MCF 10A (cell line): ENCODE data around the gene MEP1B. TPM values are rescaled to one million over a fixed set of nuclear protein-coding genes. Genes with fewer than 3 reads are reported as not detected.

Experiments
- BruUV-seq: library from RNA; stranded (reverse); fragments of 400-500 nt; replicated peaks from 2 replicates; lab custom pipeline; 2021; lab: Mats Ljungman, UMichigan
- CTCF ChIA-PET: fragments of 300-600 bp; sonication (Branson Sonifier 250); formaldehyde crosslinking; extraction: SDS; loops from one replicate; lab custom pipeline; 2021; ENCODE audit warnings: antibody characterized with exemption, inconsistent platforms; lab: Yijun Ruan, JAX
- POLR2A ChIA-PET: fragments of 300-600, 350-650 bp; sonication (Branson Sonifier 250); formaldehyde crosslinking; extraction: SDS; loops from one replicate; lab custom pipeline; 2020; ENCODE audit warnings: antibody characterized with exemption, inconsistent platforms; lab: Yijun Ruan, JAX
- DNase-seq: peaks from one replicate; pipeline ENCODE4 v3.0.0-alpha.2; 2018; ENCODE audit not compliant: unreplicated experiment
- H3K27ac Mint-ChIP-seq: one replicate; pipeline ENCODE4 v1.8.0; 2022; ENCODE audit warnings: mild to moderate bottlenecking, low read depth, mixed read lengths; ENCODE audit not compliant: unreplicated experiment
- H3K27me3 Mint-ChIP-seq: one replicate; pipeline ENCODE4 v1.8.0; 2022; ENCODE audit warnings: mixed read lengths; ENCODE audit not compliant: insufficient read depth, unreplicated experiment
- H3K36me3 Mint-ChIP-seq: one replicate; pipeline ENCODE4 v1.8.0; 2022; ENCODE audit warnings: mild to moderate bottlenecking, moderate library complexity, mixed read lengths; ENCODE audit not compliant: insufficient read depth, unreplicated experiment
- H3K4me1 Mint-ChIP-seq: one replicate; pipeline ENCODE4 v1.8.0; 2022; ENCODE audit warnings: mixed read lengths; ENCODE audit not compliant: insufficient read depth, unreplicated experiment
- H3K4me3 Mint-ChIP-seq: one replicate; pipeline ENCODE4 v1.8.0; 2022; ENCODE audit warnings: mild to moderate bottlenecking, moderate library complexity, mixed read lengths; ENCODE audit not compliant: unreplicated experiment
- H3K9me3 Mint-ChIP-seq: one replicate; pipeline ENCODE4 v1.8.0; 2022; ENCODE audit warnings: mixed read lengths; ENCODE audit not compliant: unreplicated experiment
- CTCF ChIP-seq: fragments of 200-600 bp; IDR thresholded peaks from one replicate; pipeline ENCODE4 v1.8.0; 2022; ENCODE audit warnings: antibody characterized with exemption, mild to moderate bottlenecking; ENCODE audit not compliant: unreplicated experiment
- intact Hi-C: fragments of 100-400 bp; cut with micrococcal nuclease; formaldehyde crosslinking; loops from 2 replicates; pipeline ENCODE4 v1.14.1; 2022
- total RNA-seq: library from RNA; stranded (reverse); gene quantifications from 2 replicates; pipeline ENCODE4 v1.2.3, GENCODE V29; 2022

Gene MEP1B
- total RNA-seq, 1 experiment from 2014 or later, result not detected

GRCh38 chr18:32249147-32249929, 59.5 kb downstream of the MEP1B start:
- Mint-ChIP-seq H3K36me3 (no peaks in the 10 kb centered on the region), H3K27ac (no peak overlapping the region), H3K4me3 (no peak overlapping the region), H3K4me1 (no peaks in the 10 kb centered on the region), H3K27me3 (no peaks in the 10 kb centered on the region), H3K9me3 (no peaks in the 10 kb centered on the region)
- no peak for DNase-seq
- POLR2A ChIA-PET, result no interaction called here
- CTCF ChIA-PET, result interaction anchor here (1.0 to 1.4 kb wide), 2 partner anchors 23 to 221 kb away, joined by 3 to 4 read pairs; partner anchors contain the start of gene GAREM1
- no peak for TF ChIP-seq CTCF
- no TSS peak for BruUV-seq
- intact Hi-C loops, result no loop called here

- TF ChIP-seq CTCF, result no peak
- Mint-ChIP-seq H3K4me3 (no peak overlapping the region), H3K9me3 (no peaks in the 10 kb centered on the region), H3K36me3 (peaks cover 4% of the 10 kb centered on the region), H3K27ac (no peak overlapping the region), H3K27me3 (no peaks in the 10 kb centered on the region), H3K4me1 (no peaks in the 10 kb centered on the region)
- intact Hi-C loops, result no loop called here
- CTCF ChIA-PET, result interaction anchor here (1.0 to 1.4 kb wide), 3 partner anchors 17 to 298 kb away, joined by 3 to 9 read pairs (median 4); no protein-coding TSS in a partner anchor
- no peak for DNase-seq
- no TSS peak for BruUV-seq
- POLR2A ChIA-PET, result interaction anchor here (0.5 kb wide), 1 partner anchor 13 kb away, joined by 3 read pairs; no protein-coding TSS in a partner anchor
These were observed 61.6 kb downstream of the MEP1B start for GRCh38 chr18:32251466-32251865.

- CTCF ChIA-PET, result interaction anchor here (0.6 to 1.4 kb wide), 5 partner anchors 10 to 903 kb away, joined by 3 to 9 read pairs (median 4); no protein-coding TSS in a partner anchor
- intact Hi-C loops, result no loop called here
- H3K4me3 Mint-ChIP-seq, result no peak overlapping the region
- no peaks in the 10 kb centered on the region for H3K27me3 Mint-ChIP-seq
- no peak for DNase-seq
- no peak for TF ChIP-seq CTCF
- peaks cover 10% of the 10 kb centered on the region for H3K36me3 Mint-ChIP-seq
- H3K9me3 Mint-ChIP-seq, result no peaks in the 10 kb centered on the region
- POLR2A ChIA-PET, result interaction anchor here (0.6 to 1.1 kb wide), 2 partner anchors 13 to 56 kb away, joined by 3 read pairs; no protein-coding TSS in a partner anchor
- H3K4me1 Mint-ChIP-seq, result peaks cover 6% of the 10 kb centered on the region
- BruUV-seq, result no TSS peak
- no peak overlapping the region for H3K27ac Mint-ChIP-seq
These were observed 62.5 kb downstream of the MEP1B start for GRCh38 chr18:32252141-32252860.

GRCh38 chr18:32255570-32255969, 65.7 kb downstream of the MEP1B start:
- intact Hi-C loops, result no loop called here
- DNase-seq, result no peak
- Mint-ChIP-seq H3K36me3 (peaks cover 10% of the 10 kb centered on the region), H3K9me3 (no peaks in the 10 kb centered on the region), H3K4me1 (peaks cover 10% of the 10 kb centered on the region), H3K27me3 (no peaks in the 10 kb centered on the region), H3K4me3 (no peak overlapping the region), H3K27ac (no peak overlapping the region)
- ChIA-PET CTCF (interaction anchor here (1.2 kb wide), 1 partner anchor 215 kb away, joined by 4 read pairs; the partner anchor contains the start of gene GAREM1), POLR2A (no interaction called here)
- no TSS peak for BruUV-seq
- TF ChIP-seq CTCF, result no peak
